ENCODE measurements around the gene LYSMD2.

DNA sequence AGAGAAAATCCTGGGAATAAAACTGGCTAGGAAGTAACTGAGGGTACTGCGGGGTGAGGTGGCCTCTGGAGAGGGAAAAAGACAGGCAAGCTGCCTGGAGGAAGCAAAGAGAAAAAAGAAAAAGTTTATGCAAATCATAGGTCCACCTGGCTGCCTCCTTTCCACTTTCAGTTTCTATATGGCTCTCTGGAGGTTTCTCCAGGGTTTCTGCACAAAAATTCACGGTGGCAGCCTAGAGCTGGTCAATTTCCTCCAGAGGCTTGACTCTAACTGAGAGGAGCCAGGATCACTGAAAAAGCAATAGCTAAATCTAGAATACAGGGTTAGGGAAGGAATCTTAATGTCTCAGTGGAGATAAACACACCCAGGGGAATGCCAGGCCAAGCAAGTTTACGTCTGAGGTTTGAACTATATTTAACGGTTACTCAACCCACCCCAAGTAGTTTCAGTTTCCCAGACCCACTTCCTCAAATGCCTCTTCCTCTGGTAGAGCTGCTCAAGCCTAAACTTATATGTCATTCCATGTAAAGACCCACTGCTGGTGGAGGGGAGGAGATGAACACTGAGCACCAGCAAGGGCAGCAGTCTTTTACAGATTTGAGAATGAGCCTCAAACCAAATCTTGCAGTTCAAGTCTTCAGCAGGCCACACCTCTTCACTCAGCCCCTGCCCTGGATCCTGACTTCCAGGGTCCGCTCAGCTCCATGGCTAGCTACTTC, 5.7 kb downstream of the LYSMD2 start:
- no peak for TF ChIP-seq CTCF (conservative IDR thresholded peaks at IDR 0.05; ENCODE audit: low read depth, low read length)
- no peak for TF ChIP-seq EZH2 (IDR thresholded peaks at IDR 0.05; ENCODE audit: low read length, unreplicated experiment)
- no peak for TF ChIP-seq EZH2phosphoT487 (IDR thresholded peaks at IDR 0.05; ENCODE audit: borderline replicate concordance, low read length)
